Mammary epithelial cell (primary cell): ENCODE results near the gene TXNDC5.

Experiments
- EZH2 ChIP-seq: IDR thresholded peaks from 2 replicates; pipeline ENCODE4 v1.6.1; 2012; ENCODE audit warnings: low read length, inconsistent platforms, borderline replicate concordance
- TF ChIP-seq, protein P1 (sequence below), 2 donors: IDR thresholded peaks in 1 of 2; conservative IDR thresholded peaks in 1 of 2; 2 replicates each; pipeline ENCODE4 v1.5.1; 2011 to 2012; ENCODE audit warnings: inconsistent platforms in 2 of 2, low read length in 2 of 2, mild to moderate bottlenecking in 2 of 2, control low read depth in 1 of 2, low read depth in 1 of 2; ENCODE audit not compliant: insufficient read depth in 1 of 2; ENCODE audit errors: extremely low read depth in 1 of 2

DNA sequence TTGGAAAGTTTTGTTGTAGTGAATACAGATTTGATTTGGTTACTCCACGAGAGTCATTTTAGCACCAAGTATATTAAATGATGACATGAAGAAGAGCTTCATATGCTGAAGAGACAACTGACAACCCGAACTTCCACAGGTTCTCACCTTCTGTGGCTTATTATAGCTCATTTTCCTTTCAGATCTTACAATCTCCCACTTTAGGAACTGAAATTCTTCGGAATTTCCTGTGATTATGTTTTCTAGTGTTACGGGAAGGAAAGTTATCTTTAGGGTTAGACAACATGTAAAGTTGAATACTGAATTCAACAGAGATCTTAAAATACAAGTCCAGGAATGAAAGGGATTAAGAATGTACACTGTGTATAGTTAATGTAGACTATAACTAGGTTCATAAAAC, 49.6 kb upstream of the TXNDC5 start:
- TF ChIP-seq EZH2, result no peak
- TF ChIP-seq, protein P1, sequence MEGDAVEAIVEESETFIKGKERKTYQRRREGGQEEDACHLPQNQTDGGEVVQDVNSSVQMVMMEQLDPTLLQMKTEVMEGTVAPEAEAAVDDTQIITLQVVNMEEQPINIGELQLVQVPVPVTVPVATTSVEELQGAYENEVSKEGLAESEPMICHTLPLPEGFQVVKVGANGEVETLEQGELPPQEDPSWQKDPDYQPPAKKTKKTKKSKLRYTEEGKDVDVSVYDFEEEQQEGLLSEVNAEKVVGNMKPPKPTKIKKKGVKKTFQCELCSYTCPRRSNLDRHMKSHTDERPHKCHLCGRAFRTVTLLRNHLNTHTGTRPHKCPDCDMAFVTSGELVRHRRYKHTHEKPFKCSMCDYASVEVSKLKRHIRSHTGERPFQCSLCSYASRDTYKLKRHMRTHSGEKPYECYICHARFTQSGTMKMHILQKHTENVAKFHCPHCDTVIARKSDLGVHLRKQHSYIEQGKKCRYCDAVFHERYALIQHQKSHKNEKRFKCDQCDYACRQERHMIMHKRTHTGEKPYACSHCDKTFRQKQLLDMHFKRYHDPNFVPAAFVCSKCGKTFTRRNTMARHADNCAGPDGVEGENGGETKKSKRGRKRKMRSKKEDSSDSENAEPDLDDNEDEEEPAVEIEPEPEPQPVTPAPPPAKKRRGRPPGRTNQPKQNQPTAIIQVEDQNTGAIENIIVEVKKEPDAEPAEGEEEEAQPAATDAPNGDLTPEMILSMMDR (conservative IDR thresholded peaks at IDR 0.05 in 1 of 2, IDR thresholded peaks at IDR 0.05 in 1 of 2; ENCODE audit: extremely low read depth in 1 of 2, insufficient read depth in 1 of 2, low read depth in 1 of 2, low read length in 2 of 2), result no peak
